Retinal pigment epithelial cell (primary cell): Measurements from ENCODE around the gene MPPED2.

ENCODE experiments used
- DNase-seq: peaks from one replicate; pipeline ENCODE4 v3.0.0-alpha.2; 2010; ENCODE audit warnings: low read depth
- H3K4me3 ChIP-seq: 2 replicates; pipeline ENCODE4 v1.5.1; 2011; ENCODE audit warnings: mild to moderate bottlenecking, low read length, control low read depth, moderate library complexity
- CTCF ChIP-seq: conservative IDR thresholded peaks from 2 replicates; pipeline ENCODE4 v1.5.1; 2011; ENCODE audit warnings: low read depth, low read length, control low read depth, inconsistent platforms

The MPPED2 gene

DNA sequence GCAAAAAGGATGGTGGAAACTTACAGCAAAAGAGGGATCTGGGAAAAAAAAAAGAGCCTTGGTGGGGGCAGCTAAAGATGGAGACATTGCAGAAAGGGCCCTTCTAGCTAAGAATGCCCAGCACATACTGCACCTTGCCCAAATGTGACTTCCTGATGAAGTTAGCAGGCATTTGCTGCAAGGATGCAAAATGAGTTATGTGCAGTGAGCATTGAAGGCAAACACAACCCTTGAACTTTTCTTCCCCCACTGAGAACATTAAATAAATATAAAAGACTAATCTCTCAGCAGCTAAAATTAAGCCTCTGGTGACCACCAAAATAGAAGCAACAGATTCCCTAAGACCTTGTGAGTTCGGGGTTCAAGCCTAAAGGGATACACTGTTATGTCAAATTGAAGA lies 133.3 kb downstream of the MPPED2 start:
- no peak overlapping the region for H3K4me3 ChIP-seq
- no peak for TF ChIP-seq CTCF
- no peak for DNase-seq

DNA sequence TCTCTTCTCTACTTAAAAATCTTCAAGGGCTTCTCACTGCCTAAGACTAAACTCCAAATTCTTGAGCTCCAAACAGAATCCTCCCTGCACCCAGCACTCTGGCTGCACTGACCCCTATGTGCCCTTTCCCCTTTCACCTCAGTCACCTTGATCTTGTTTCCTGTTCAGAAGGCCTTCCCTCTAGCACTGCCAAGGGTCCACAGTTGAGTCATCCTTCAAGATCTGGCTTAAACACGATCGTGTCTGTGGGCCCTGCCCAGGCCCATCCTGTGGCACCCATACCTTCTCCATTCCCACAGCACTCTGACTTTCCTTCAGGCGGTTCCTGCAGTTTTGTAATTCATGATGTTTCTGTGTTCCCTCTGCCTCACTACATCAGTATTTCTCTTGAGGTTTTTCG lies 134.0 kb downstream of the MPPED2 start:
- no peak for DNase-seq
- H3K4me3 ChIP-seq, result no peak overlapping the region
- no peak for TF ChIP-seq CTCF

DNA sequence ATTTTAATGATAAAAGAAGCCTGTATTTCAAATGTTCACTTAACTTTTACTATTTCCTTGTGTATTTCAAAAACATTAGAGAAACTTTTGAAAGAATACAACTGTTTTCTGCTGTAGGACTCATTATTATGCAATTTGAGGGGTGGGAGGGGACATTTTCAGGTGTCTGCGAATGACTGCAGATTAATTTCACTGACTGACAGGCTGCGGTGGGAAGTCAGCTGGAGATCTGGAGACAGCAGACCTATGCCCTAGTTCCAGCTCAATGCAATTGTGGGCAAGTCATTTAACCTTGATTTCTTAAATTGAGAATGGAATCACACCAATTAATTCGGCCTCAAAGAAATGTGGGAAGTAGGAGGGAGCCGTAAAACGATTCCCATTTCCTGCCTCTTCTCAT lies 134.5 kb downstream of the MPPED2 start:
- H3K4me3 ChIP-seq, result no peak overlapping the region
- TF ChIP-seq CTCF, result no peak
- no peak for DNase-seq

DNA sequence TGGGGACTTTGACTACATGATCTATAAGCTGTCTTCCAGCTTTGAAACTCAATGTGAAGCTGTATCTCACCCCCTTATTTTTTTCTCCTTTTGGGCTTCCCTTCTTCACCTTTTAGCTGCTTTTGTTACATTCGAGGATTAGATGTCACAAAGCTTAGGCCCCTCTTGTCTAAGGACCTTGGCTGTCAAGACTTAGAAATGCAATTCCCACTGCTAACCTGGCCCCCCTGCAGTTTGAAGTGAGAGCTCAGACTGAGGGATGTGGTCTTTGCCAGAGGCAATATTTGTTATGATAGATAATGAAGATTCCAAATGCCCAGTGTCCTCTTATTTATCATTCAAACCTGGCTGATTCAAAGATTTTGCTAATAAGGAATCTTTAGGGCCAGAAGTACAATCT lies 135.0 kb downstream of the MPPED2 start:
- no peak overlapping the region for H3K4me3 ChIP-seq
- no peak for DNase-seq
- no peak for TF ChIP-seq CTCF

GRCh38 chr11:30447058-30447640 lies 139.0 kb downstream of the MPPED2 start:
- DNase-seq, result no peak
- H3K4me3 ChIP-seq, result no peak overlapping the region
- no peak for TF ChIP-seq CTCF

DNA sequence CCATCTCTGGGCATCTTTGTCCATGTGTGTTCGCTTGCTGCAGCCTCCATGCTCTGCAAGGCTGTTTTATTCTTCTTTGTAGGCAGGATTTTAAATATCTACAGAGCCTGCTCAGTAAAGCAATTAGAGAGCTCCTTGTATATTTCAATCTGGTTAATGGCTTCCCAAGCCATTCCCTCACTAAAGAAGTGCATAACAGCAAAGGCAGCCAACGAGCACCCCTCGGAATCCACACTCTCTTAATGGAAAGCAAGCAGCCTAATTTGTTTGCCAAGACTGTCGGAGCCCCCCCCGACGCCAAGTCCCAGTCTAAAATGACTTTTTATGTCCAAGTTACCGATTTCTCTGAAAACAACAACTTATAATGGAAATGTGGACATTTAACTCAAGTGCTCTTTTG lies 139.6 kb downstream of the MPPED2 start:
- TF ChIP-seq CTCF, result no peak
- no peak for DNase-seq
- H3K4me3 ChIP-seq, result no peak overlapping the region

- no peak for DNase-seq
- TF ChIP-seq CTCF, result no peak
- H3K4me3 ChIP-seq, result no peak overlapping the region
These were observed 141.1 kb downstream of the MPPED2 start for GRCh38 chr11:30445056-30445455.
